Thyroid gland (tissue), 4 donors: ENCODE results near the gene TEDC1. TPM values are rescaled to one million over a fixed set of nuclear protein-coding genes. Genes with fewer than 3 reads are reported as not detected.

Source experiments
- DNase-seq, 2 donors: peaks; one replicate each; pipeline ENCODE4 v3.0.0-alpha.2; 2019
- H3K27ac ChIP-seq, 3 donors: fragments of 200-600 bp; sonication (generic); 1 replicate in 2 of 3; 2 replicates in 1 of 3; pipeline ENCODE4 v1.5.1; 2016 to 2019; ENCODE audit warnings: mild to moderate bottlenecking in 1 of 3, moderate library complexity in 1 of 3
- H3K27me3 ChIP-seq: fragments of 200-600 bp; sonication (generic); one replicate; pipeline ENCODE4 v1.5.1; 2019
- H3K36me3 ChIP-seq, 2 donors: fragments of 200-600 bp; sonication (generic); one replicate each; pipeline ENCODE4 v1.5.1; 2016 to 2019
- H3K4me1 ChIP-seq, 2 donors: fragments of 200-600 bp; sonication (generic); one replicate each; pipeline ENCODE4 v1.5.1; 2017 to 2019
- H3K4me3 ChIP-seq, 3 donors: fragments of 200-600 bp; sonication (generic); replicated peaks in 1 of 3; 1 replicate in 2 of 3; 2 replicates in 1 of 3; pipeline ENCODE4 v1.5.1; 2016; ENCODE audit warnings: mild to moderate bottlenecking in 1 of 3
- H3K9me3 ChIP-seq: fragments of 200-600 bp; sonication (generic); one replicate; pipeline ENCODE4 v1.5.1; 2017
- CTCF ChIP-seq, 6 experiments: fragments of 200-600 bp in 3 of 6; fragments of 450-650 bp in 3 of 6; sonication (generic) in 3 of 6; IDR thresholded peaks; one replicate each; pipeline ENCODE4 v1.5.1; 2016 to 2019; ENCODE audit warnings: antibody characterized with exemption in 6 of 6, mild to moderate bottlenecking in 2 of 6, inconsistent platforms in 1 of 6, moderate library complexity in 1 of 6
- POLR2A ChIP-seq, 2 donors: fragments of 450-650 bp; IDR thresholded peaks; one replicate each; pipeline ENCODE4 v1.6.1; 2017; ENCODE audit warnings: antibody characterized with exemption in 2 of 2, mild to moderate bottlenecking in 2 of 2, moderate library complexity in 1 of 2
- WGBS, 2 donors: methylation state at CpG; one replicate each; pipeline ENCODE4 v1.1.5; 2017; 5-methylcytosine and 5-hydroxymethylcytosine counted together
- intact Hi-C: fragments of 100-400 bp; cut with DNase I; formaldehyde crosslinking; loops from one replicate; pipeline ENCODE4 v1.15.1; 2023
- total RNA-seq, 4 donors: library from RNA; depleted of rRNA; stranded (reverse); fragments of >200 nt; gene quantifications; one replicate each; pipeline ENCODE4 v1.2.3, GENCODE V29; 2016

The TEDC1 gene
- total RNA-seq, 4 donors from 2014 or later: 3.4 to 13.9 (median 8.5) TPM

GRCh38 chr14:105445901-105446845 lies 44.9 kb upstream of the TEDC1 start:
- Histone ChIP-seq H3K27ac (no peak overlapping the region), H3K4me1 (peaks cover 3 to 9% of the 10 kb centered on the region in 2 donors), H3K27me3 (no peaks in the 10 kb centered on the region), H3K4me3 (no peak overlapping the region), H3K9me3 (no peaks in the 10 kb centered on the region), H3K36me3 (peaks cover 12 to 13% of the 10 kb centered on the region in 2 donors)
- DNase-seq: no peak
- no peak for TF ChIP-seq CTCF (IDR thresholded peaks at IDR 0.05)
- TF ChIP-seq POLR2A (IDR thresholded peaks at IDR 0.05): no peak
- intact Hi-C loops: loop anchor here (5.0 kb wide), 1 partner anchor 46 kb away; the partner anchor contains the start of gene TEDC1
- WGBS, 2 donors: 91 to 93% methylated on average over 12 to 20 of the region's 26 CpGs

- DNase-seq: no peak
- H3K36me3 ChIP-seq: peaks cover 13% of the 10 kb centered on the region in 2 donors
- intact Hi-C loops: loop anchor here (5.0 kb wide), 1 partner anchor 45 kb away; the partner anchor contains the start of gene TEDC1
- H3K4me3 ChIP-seq: no peak overlapping the region
- no peaks in the 10 kb centered on the region for H3K9me3 ChIP-seq
- H3K27me3 ChIP-seq: no peaks in the 10 kb centered on the region
- H3K27ac ChIP-seq: no peak overlapping the region
- H3K4me1 ChIP-seq: peaks cover 3 to 9% of the 10 kb centered on the region in 2 donors
- 69 to 88% methylated on average over 5 to 7 of the region's 14 CpGs for WGBS, 2 donors
- no peak for TF ChIP-seq CTCF (IDR thresholded peaks at IDR 0.05)
- no peak for TF ChIP-seq POLR2A (IDR thresholded peaks at IDR 0.05)
Observed at GRCh38 chr14:105446971-105447370, 44.1 kb upstream of the TEDC1 start.

GRCh38 chr14:105447651-105448640 lies 43.1 kb upstream of the TEDC1 start:
- 86 to 92% methylated on average over 8 to 20 of the region's 31 CpGs for WGBS, 2 donors
- no peak overlapping the region for H3K4me3 ChIP-seq
- H3K9me3 ChIP-seq: no peaks in the 10 kb centered on the region
- H3K27me3 ChIP-seq: no peaks in the 10 kb centered on the region
- no peak overlapping the region for H3K27ac ChIP-seq
- peaks cover 13 to 20% of the 10 kb centered on the region in 2 donors for H3K36me3 ChIP-seq
- TF ChIP-seq POLR2A (IDR thresholded peaks at IDR 0.05): no peak
- no peak for TF ChIP-seq CTCF (IDR thresholded peaks at IDR 0.05)
- peaks cover 3 to 9% of the 10 kb centered on the region in 2 donors for H3K4me1 ChIP-seq
- intact Hi-C loops: loop anchor here (5.0 kb wide), 1 partner anchor 44 kb away; the partner anchor contains the start of gene TEDC1
- DNase-seq: no peak

GRCh38 chr14:105448706-105449111 lies 42.3 kb upstream of the TEDC1 start:
- peaks cover 13 to 24% of the 10 kb centered on the region in 2 donors for H3K36me3 ChIP-seq
- no peak overlapping the region for H3K4me3 ChIP-seq
- WGBS, 2 donors: 7 to 36% methylated on average over 6 to 7 of the region's 16 CpGs
- intact Hi-C loops: loop anchor here (5.0 kb wide), 1 partner anchor 44 kb away; the partner anchor contains the start of gene TEDC1
- no peaks in the 10 kb centered on the region for H3K27me3 ChIP-seq
- peaks cover 3 to 9% of the 10 kb centered on the region in 2 donors for H3K4me1 ChIP-seq
- peak; percentile 68 to 75 for DNase-seq
- no peak overlapping the region for H3K27ac ChIP-seq
- TF ChIP-seq POLR2A (IDR thresholded peaks at IDR 0.05) (no peak), CTCF (IDR thresholded peaks at IDR 0.05) (peak; percentile 75 to 97 (median 91))
- H3K9me3 ChIP-seq: no peaks in the 10 kb centered on the region
